NCI-H1105 treated with DMSO at 0.1 percent for 48 hours (cell line): ENCODE results near the gene TPCN1.
A peak's percentile ranks its signal among the peaks of the same experiment; 100 is the strongest.

Experiments used
- DNase-seq: peaks from one replicate; lab custom pipeline; 2025; lab: John Stamatoyannopoulos, UW

The TPCN1 gene

GRCh38 chr12:113310489-113310888 is 89.2 kb downstream of the TPCN1 start:
- no peak for DNase-seq

GRCh38 chr12:113314121-113314529 is 92.9 kb downstream of the TPCN1 start:
- no peak for DNase-seq

DNA sequence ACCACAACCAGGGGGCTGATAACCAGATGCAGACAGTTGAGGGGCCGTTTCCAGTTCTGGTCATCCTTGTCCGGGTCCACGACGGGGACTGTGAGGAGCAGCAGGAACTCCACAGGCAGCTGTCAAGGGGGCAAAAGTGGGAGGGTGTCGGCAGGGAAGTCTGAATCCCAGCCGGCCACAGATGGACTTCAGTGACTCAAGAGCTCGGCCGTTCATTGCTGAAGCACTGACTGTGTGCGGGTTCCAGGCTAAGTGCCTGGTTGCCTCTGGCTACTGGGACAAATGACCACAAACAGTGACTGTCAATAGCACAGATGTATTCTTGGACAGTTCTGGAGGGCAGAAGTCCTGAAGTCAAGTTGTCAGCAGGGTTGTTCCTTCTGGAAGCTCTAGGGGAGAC is 94.1 kb downstream of the TPCN1 start:
- no peak for DNase-seq

- no peak for DNase-seq
These were observed 94.9 kb downstream of the TPCN1 start for GRCh38 chr12:113316155-113316554.

GRCh38 chr12:113317122-113317521 is 95.9 kb downstream of the TPCN1 start:
- no peak for DNase-seq

GRCh38 chr12:113318046-113318656 is 96.9 kb downstream of the TPCN1 start:
- DNase-seq = no peak

DNA sequence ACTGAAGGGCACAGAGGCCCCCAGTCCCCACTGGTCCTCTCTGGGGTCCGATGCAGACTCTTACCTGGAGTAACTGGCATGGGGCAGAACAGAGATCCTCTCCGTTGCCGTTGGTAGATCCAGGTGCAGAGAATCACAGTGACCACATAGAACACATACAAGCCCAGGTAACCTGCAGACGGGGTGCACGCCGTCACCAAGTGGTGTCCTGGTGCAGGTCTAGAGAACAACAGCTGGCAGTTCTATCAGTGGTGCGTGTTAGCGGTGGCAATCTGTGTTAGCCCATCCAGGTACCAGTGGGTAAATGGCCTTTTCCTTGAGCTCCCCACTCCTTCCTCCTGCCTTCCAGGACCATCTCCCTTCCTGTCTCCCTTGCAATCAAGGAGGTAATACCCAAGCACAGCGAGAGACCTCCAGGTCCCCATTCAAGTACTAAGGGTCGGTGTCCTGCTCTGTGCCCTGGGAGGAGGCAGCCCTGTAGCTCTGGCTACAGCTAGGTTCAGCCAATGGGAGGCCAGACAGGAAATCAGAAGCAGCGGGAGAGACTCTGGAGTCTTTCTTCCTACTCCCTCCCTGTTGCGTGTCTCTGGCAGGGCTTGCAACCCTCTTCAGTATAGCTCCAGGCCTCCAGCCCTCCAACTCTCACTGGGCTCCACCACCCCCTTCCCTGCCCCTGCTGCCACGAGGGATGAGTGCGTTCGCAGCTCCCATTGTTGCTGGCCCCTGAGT is 97.8 kb downstream of the TPCN1 start:
- no peak for DNase-seq

- no peak for DNase-seq
These were observed 99.1 kb downstream of the TPCN1 start for GRCh38 chr12:113320401-113320800.

DNA sequence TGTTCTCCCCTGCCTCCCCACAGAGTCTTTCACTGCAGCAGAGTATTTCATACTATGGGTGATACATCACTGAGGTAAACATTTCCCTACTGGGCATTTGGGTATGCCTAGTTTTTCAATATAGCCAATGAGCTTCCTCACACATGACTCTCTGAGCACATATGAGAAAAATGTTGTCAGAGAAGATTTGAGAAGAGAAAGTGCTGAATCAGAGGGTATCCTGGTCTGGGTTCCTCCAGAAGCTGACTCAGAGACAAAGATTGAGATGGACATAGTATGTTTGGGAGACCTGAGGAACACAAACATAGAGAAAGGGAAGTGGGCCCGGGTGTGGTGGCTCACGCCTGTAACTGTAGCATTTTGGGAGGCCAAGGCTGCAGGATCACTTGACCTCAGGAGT is 101.1 kb downstream of the TPCN1 start:
- DNase-seq = no peak

DNA sequence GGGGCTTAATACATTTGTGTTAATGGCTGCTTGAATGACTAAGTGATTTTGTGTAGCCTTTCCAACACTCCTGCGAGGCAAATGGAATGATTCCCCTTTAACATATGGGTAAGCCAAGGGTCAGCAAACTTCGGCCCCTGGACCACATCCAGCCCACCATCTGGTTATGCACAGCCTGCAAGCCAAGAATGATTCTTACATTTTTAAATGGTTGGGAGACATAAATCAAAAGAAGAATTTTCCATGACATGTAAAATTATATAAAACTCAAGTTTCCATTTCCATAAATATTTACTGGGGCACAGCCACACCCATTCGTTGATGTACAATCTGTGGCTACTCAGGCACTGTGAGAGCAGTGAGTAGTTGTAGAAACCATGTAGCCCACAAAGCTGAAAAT is 104.7 kb downstream of the TPCN1 start:
- DNase-seq = no peak

DNA sequence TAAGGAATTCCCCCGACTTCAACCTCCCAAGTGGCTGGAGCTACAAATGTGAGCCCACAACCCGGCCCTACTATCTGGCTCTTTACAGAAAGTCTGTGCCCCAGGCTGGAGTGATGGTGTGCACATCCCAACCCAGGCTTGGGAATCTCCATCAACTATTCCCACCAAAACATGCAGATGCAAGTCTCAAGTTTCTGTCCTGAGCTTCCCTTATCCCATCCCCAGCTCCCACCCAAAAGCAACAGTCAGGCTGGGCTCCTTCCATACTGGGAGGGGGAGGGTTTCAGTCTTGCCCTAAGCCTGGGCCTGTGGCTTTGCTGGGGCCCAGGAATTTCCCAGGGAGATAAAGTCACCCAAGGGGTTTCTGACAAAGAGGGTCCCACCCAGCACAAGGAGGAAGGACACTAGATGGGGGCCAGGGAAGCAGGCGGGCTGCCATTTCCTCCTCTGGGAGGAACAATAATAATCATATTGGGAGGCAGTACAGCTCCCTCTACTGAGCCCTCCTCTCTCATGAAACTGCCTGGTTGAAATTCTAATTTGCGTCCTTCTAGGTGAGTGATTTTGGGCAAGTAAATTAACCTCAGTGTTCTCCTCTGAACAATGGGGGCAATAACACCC is 105.6 kb downstream of the TPCN1 start:
- DNase-seq = no peak

DNA sequence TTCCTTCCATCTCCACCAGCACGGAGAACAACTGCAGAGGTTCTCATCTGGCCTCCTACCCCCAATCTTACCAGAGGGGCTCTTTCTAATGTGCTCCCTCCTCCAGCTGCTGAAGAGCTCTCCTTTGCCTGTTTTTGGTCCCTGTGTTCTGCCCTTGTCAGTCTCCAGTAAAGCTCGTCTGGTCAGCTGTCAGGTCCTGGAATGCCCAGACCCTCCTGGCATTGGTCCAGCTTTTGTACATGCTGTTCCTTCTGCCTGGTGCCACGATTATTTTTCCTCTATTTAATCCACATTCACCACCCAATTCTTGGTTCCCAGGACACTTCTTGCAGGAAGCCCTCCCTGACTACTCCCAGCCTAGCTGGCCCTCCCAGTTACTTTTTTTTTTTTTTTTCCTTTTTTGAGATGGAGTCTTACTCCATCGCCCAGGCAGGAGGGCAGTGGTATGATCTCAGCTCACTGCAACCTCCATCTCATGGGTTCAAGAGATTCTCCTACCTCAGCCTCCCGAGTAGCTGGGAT is 107.2 kb downstream of the TPCN1 start:
- no peak for DNase-seq

GRCh38 chr12:113329022-113329790 is 107.9 kb downstream of the TPCN1 start:
- no peak for DNase-seq

GRCh38 chr12:113329791-113330417 is 108.6 kb downstream of the TPCN1 start:
- no peak for DNase-seq

- DNase-seq = no peak
These were observed 109.2 kb downstream of the TPCN1 start for GRCh38 chr12:113330505-113330904.

GRCh38 chr12:113332688-113333417 is 111.6 kb downstream of the TPCN1 start:
- DNase-seq = peak; percentile 23

DNA sequence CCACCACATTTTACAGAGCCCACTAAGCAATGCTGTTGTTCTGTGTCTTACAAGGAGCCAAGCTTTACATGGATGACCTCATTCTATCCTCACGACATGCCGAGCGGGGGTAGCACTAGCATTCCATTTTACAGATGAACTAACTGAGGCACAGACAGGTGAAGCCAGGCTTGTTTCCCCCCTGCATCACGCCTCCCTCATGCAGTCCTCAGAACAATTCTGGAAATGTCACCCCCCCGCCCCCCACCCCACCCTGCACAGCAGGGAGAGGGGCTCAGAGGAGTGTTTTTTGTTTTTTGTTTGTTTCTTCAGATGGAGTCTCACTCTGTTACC is 112.1 kb downstream of the TPCN1 start:
- no peak for DNase-seq

- DNase-seq = no peak
These were observed 112.9 kb downstream of the TPCN1 start for GRCh38 chr12:113333877-113334785.

DNA sequence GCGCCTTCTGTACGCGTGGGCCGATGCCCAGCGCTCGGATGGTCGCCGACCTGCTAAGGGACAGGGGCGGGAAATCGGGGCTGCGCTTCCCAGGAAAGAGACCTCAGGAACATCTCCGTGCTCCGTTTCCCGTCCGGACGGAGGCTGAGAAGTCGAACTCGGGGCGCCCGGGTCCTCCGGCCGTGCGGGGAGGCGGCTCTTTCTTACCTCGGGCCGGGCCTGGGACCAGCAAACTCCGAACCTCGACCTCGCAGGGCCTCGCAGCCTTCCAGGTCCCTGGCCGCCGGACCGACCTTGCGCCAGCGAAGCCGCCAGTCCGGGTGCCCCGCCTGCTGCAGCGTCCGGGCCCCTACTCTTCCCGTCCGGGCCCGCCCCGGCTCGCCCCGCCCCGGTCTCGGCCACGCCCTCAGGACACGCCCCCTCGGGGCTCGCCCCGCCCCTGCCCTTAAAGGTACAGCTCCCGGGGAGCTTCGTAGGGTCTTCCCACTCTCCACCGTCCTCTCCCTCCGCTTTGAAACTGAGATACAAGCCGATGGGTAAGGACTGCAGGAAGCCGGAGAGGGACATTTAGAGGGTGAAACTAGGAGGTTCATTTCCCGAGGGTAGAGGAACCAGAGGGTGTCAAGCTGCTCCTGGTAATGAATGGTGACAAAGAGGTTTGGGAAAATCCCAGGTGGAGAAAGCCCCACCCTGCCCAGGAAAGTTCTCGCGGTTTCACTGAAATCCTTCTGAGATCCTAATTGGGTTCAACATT is 113.7 kb downstream of the TPCN1 start, which contains the start of gene SLC8B1:
TSS of gene SLC8B1 (minus strand) at position 324 of the 754 bp plus-strand sequence. CDS start 2,231 bp downstream, outside the sequence.
- peak; percentile 59 for DNase-seq
